ENCODE data around the gene ZC2HC1C.

DNA sequence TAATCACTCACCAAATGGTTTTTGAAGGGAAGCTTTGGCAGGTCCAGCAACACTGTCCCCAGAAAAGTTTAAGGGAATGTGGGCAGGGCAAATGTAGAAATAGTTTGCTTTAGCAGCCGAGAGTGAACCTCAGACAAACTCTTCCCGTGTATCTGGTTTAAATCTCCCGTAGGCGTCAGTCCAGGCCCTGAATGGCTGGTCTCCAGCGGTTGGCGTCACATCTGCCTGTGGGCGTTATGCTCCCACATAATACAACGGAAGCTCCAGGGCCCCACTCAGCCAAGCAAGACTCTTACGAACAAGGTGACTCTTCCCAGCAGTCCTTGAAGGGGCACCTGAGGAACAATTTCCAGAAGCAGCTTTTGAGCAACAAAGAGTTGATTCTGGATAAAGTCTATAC lies 942 bp downstream of the ZC2HC1C start:
- TF ChIP-seq CTCF (optimal IDR thresholded peaks at IDR 0.05 in 1 of 3, IDR thresholded peaks at IDR 0.05 in 1 of 3, conservative IDR thresholded peaks at IDR 0.05 in 1 of 3; ENCODE audit: extremely low read depth in 1 of 3, insufficient read depth in 2 of 3, low read length in 3 of 3) = no peak
- no peak for TF ChIP-seq EZH2 (IDR thresholded peaks at IDR 0.05; ENCODE audit: low read length)
